ENCODE measurements around the gene ELOA.

DNA sequence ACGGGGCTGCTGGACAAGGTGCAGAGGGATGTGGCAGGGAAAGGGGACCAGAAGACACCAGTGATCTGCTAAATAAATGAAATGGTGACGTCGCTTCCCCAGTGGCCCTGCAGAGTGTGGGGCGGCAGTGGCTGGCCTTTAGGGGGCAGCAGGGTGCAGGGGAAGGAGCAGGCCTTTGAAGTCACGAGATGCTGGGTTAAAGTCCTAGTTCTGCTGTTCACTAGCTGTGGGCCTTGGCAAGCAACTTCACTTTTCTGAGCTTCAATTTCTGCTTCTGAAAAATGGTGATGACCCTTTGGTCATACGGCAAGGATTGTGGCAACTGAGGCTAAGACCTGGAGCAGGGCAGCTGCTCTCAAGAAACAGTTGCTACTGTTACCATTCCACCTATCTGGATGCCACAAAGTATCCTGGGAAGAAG lies 66.5 kb downstream of the ELOA start:
- peak; percentile 18 to 70 for TF ChIP-seq CTCF (IDR thresholded peaks at IDR 0.05)
- TF ChIP-seq EP300 (IDR thresholded peaks at IDR 0.05) = no peak
- no peak for TF ChIP-seq POLR2A (IDR thresholded peaks at IDR 0.05)
- no peak for TF ChIP-seq POLR2AphosphoS5 (IDR thresholded peaks at IDR 0.05)

Data from suprapubic skin (tissue), 4 donors.